ENCODE measurements around the gene EMILIN3.

DNA sequence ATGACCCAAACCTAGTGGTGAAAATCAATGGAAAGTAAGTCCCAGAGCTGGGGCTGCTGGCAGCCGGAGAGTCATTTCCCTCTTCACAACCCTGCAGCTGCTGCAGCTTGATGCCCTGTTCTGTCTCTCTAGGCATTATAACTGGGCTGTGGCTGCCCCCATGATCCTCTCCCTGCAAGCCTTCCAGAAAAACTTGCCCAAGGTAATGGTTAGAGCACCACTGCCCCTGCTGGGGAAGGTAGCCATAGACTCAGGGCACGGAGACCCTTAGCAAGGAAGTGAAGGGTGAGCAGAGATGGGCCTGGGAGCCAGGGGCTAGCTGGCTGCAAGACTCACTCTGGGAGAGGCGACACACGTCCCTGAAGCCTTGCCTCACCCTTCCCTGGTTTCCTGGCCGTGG, 14.0 kb downstream of the EMILIN3 start:
- no peak for TF ChIP-seq ATF2 (IDR thresholded peaks at IDR 0.05; ENCODE audit: low read length)
- TF ChIP-seq, protein P1, sequence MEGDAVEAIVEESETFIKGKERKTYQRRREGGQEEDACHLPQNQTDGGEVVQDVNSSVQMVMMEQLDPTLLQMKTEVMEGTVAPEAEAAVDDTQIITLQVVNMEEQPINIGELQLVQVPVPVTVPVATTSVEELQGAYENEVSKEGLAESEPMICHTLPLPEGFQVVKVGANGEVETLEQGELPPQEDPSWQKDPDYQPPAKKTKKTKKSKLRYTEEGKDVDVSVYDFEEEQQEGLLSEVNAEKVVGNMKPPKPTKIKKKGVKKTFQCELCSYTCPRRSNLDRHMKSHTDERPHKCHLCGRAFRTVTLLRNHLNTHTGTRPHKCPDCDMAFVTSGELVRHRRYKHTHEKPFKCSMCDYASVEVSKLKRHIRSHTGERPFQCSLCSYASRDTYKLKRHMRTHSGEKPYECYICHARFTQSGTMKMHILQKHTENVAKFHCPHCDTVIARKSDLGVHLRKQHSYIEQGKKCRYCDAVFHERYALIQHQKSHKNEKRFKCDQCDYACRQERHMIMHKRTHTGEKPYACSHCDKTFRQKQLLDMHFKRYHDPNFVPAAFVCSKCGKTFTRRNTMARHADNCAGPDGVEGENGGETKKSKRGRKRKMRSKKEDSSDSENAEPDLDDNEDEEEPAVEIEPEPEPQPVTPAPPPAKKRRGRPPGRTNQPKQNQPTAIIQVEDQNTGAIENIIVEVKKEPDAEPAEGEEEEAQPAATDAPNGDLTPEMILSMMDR (IDR thresholded peaks at IDR 0.05; ENCODE audit: control extremely low read depth in 1 of 3, insufficient read depth in 1 of 3, low read depth in 1 of 3, low read length in 3 of 3): peak in 2 of 3 experiments; percentile 34 to 38; a peak in 2 of 4 replicates
- TF ChIP-seq, protein P2, sequence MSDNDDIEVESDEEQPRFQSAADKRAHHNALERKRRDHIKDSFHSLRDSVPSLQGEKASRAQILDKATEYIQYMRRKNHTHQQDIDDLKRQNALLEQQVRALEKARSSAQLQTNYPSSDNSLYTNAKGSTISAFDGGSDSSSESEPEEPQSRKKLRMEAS (IDR thresholded peaks at IDR 0.05): no peak
- no peak for TF ChIP-seq TAF1 (IDR thresholded peaks at IDR 0.05; ENCODE audit: low read depth, low read length)
- no peak for TF ChIP-seq CHD2 (IDR thresholded peaks at IDR 0.05; ENCODE audit: low read length)
- TF ChIP-seq SP2 (IDR thresholded peaks at IDR 0.05; ENCODE audit: low read length): no peak
- TF ChIP-seq RFX5 (IDR thresholded peaks at IDR 0.05; ENCODE audit: borderline replicate concordance, low read depth, low read length): no peak
- TF ChIP-seq POLR2AphosphoS5 (IDR thresholded peaks at IDR 0.05; ENCODE audit: low read depth, low read length): no peak
- TF ChIP-seq GABPA (IDR thresholded peaks at IDR 0.05; ENCODE audit: borderline replicate concordance, insufficient read depth, low read length): no peak
- TF ChIP-seq EZH2 (IDR thresholded peaks at IDR 0.05; ENCODE audit: low read depth, low read length, severe bottlenecking): no peak

All from H1 (cell line).